B cell (primary cell): ENCODE measurements around the gene TRERF1. TPM values are rescaled to one million over a fixed set of nuclear protein-coding genes. Genes with fewer than 3 reads are reported as not detected.

ENCODE experiments used
- ATAC-seq: fragments of 200-7000 bp; cut with Tn5 transposase; one replicate; pipeline ENCODE4 v1.10.0; 2021; ENCODE audit warnings: low read depth, mild to moderate bottlenecking, moderate number of reproducible peaks, moderate library complexity
- CTCF ChIA-PET: fragments of 350-600 bp; sonication (Branson Sonifier 250); formaldehyde crosslinking; loops from one replicate; lab custom pipeline; 2021; ENCODE audit warnings: antibody characterized with exemption, inconsistent platforms; lab: Charles Lee
- POLR2A ChIA-PET: fragments of 350-600 bp; sonication (Branson Sonifier 250); formaldehyde crosslinking; loops from one replicate; lab custom pipeline; 2021; ENCODE audit warnings: antibody characterized with exemption; lab: Charles Lee
- DNase-seq: peaks from one replicate; pipeline ENCODE4 v3.0.0; 2013
- H2AFZ ChIP-seq: 2 replicates; pipeline ENCODE4 v1.6.1; 2012; ENCODE audit warnings: mild to moderate bottlenecking, low read depth, low read length; ENCODE audit not compliant: insufficient read depth, poor library complexity, severe bottlenecking
- H3K27ac ChIP-seq, 2 donors: 1 replicate in 1 of 2; 2 replicates in 1 of 2; pipeline ENCODE4 v1.5.1; 2012 to 2013; ENCODE audit warnings: low read length in 2 of 2, mild to moderate bottlenecking in 2 of 2, moderate library complexity in 1 of 2
- H3K27me3 ChIP-seq, 4 experiments: fragments of 200-600 bp in 1 of 4; sonication (generic) in 1 of 4; replicated peaks in 1 of 4; 1 replicate in 2 of 4; 2 replicates in 2 of 4; pipeline versions ENCODE4 v1.6.1 to v1.7.0; 2013 to 2016; ENCODE audit warnings: low read length in 3 of 4, mild to moderate bottlenecking in 2 of 4, mixed read lengths in 1 of 4, moderate library complexity in 1 of 4; ENCODE audit not compliant: insufficient read depth in 4 of 4, control insufficient read depth in 3 of 4; ENCODE audit errors: control extremely low read depth in 1 of 4
- H3K36me3 ChIP-seq, 2 experiments: replicated peaks in 1 of 2; 1 replicate in 1 of 2; 2 replicates in 1 of 2; pipeline versions ENCODE4 v1.6.1 to v1.7.1; 2013; ENCODE audit warnings: low read length in 1 of 2; ENCODE audit not compliant: insufficient read depth in 2 of 2, control insufficient read depth in 1 of 2; ENCODE audit errors: control extremely low read depth in 1 of 2, extremely low read depth in 1 of 2
- H3K4me1 ChIP-seq, 2 donors: fragments of 200-600 bp in 1 of 2; sonication (generic) in 1 of 2; 1 replicate in 1 of 2; 2 replicates in 1 of 2; pipeline versions ENCODE4 v1.5.1 to v1.6.1; 2013 to 2017; ENCODE audit warnings: low read length in 2 of 2; ENCODE audit not compliant: control insufficient read depth in 2 of 2, insufficient read depth in 2 of 2
- H3K4me2 ChIP-seq: replicated peaks from 2 replicates; pipeline ENCODE3; 2012; ENCODE audit warnings: mild to moderate bottlenecking, low read depth, low read length; ENCODE audit not compliant: poor library complexity, severe bottlenecking
- H3K4me3 ChIP-seq, 5 experiments: fragments of 200-600 bp in 1 of 5; sonication (generic) in 1 of 5; 1 replicate in 3 of 5; 2 replicates in 2 of 5; pipeline versions ENCODE4 v1.5.1 to v1.7.0; 2011 to 2016; ENCODE audit warnings: low read length in 4 of 5, mild to moderate bottlenecking in 4 of 5, low read depth in 2 of 5, control low read depth in 1 of 5, moderate library complexity in 1 of 5; ENCODE audit not compliant: insufficient read depth in 1 of 5; ENCODE audit errors: control extremely low read depth in 1 of 5, extremely low read depth in 1 of 5
- H3K79me2 ChIP-seq: fragments of 200-600 bp; sonication (generic); one replicate; pipeline ENCODE4 v1.6.0; 2016; ENCODE audit warnings: low read length; ENCODE audit not compliant: control insufficient read depth, insufficient read depth
- H3K9ac ChIP-seq: fragments of 200-600 bp; sonication (generic); 2 replicates; pipeline ENCODE4 v1.6.1; 2017; ENCODE audit warnings: mild to moderate bottlenecking, low read length, moderate library complexity
- H3K9me3 ChIP-seq, 3 donors: one replicate each; pipeline versions ENCODE4 v1.6.1 to v1.7.1; 2013; ENCODE audit warnings: low read length in 2 of 3; ENCODE audit not compliant: control insufficient read depth in 2 of 3, insufficient read depth in 1 of 3; ENCODE audit errors: control extremely low read depth in 1 of 3
- H4K20me1 ChIP-seq: 2 replicates; pipeline ENCODE4 v1.6.0; 2012; ENCODE audit warnings: mild to moderate bottlenecking, low read length; ENCODE audit not compliant: insufficient read depth, control insufficient read depth, poor library complexity, severe bottlenecking
- H3K27ac Mint-ChIP-seq: one replicate; pipeline ENCODE4 v1.8.0; 2021; ENCODE audit warnings: mixed read lengths
- H3K27me3 Mint-ChIP-seq: one replicate; pipeline ENCODE4 v1.8.0; 2021; ENCODE audit warnings: mixed read lengths
- H3K4me1 Mint-ChIP-seq: one replicate; pipeline ENCODE4 v1.8.0; 2021; ENCODE audit warnings: mixed read lengths
- H3K4me3 Mint-ChIP-seq: one replicate; pipeline ENCODE4 v1.8.0; 2021; ENCODE audit warnings: mixed read lengths
- H3K9me3 Mint-ChIP-seq: one replicate; pipeline ENCODE4 v1.8.0; 2022; ENCODE audit warnings: mixed read lengths; ENCODE audit not compliant: insufficient read depth
- CTCF ChIP-seq: fragments of 200-600 bp; IDR thresholded peaks from one replicate; pipeline ENCODE4 v1.8.0; 2022; ENCODE audit warnings: antibody characterized with exemption, mild to moderate bottlenecking
- EZH2 ChIP-seq: IDR thresholded peaks from 2 replicates; pipeline ENCODE4 v1.6.1; 2012; ENCODE audit warnings: borderline replicate concordance, low read depth, mild to moderate bottlenecking, moderate library complexity, low read length; ENCODE audit not compliant: insufficient read depth, poor library complexity, severe bottlenecking
- WGBS: methylation state at CpG from one replicate; pipeline ENCODE4 v1.1.5; 2013; ENCODE audit warnings: missing lambda C conversion rate; ENCODE audit not compliant: insufficient coverage; 5-methylcytosine and 5-hydroxymethylcytosine counted together
- intact Hi-C: fragments of 100-400 bp; cut with micrococcal nuclease; formaldehyde crosslinking; loops from one replicate; pipeline ENCODE4 v1.10.0; 2022
- polyA plus RNA-seq: library from polyadenylated mRNA; depleted of rRNA; stranded (reverse); fragments of >200 nt; gene quantifications from 2 replicates; pipeline ENCODE4 v1.2.3, GENCODE V29; 2012
- total RNA-seq, 2 donors: library from RNA; stranded (reverse); fragments of 120-200 nt in 1 of 2; gene quantifications; 1 replicate in 1 of 2; 2 replicates in 1 of 2; pipeline versions ENCODE4 v1.2.3 to v1.2.4, GENCODE V29; 2013 to 2022

Gene TRERF1
- total and polyA plus RNA-seq, 2 donors (not counting 1 experiment from before 2014, with no cell fraction given), result 3.5 to 6.7 TPM

GRCh38 chr6:42279144-42279781, 172.5 kb downstream of the TRERF1 start:
- DNase-seq, result no peak
- Histone ChIP-seq H3K9me3 (no peaks in the 10 kb centered on the region), H3K4me1 (peaks cover 0 to 16% of the 10 kb centered on the region in 2 donors), H2AFZ (peak overlapping the region; percentile 38), H3K36me3 (no peaks in the 10 kb centered on the region), H3K79me2 (no peaks in the 10 kb centered on the region), H3K4me3 (no peak overlapping the region), H3K27ac (no peak overlapping the region), H3K9ac (no peak overlapping the region), H3K4me2 (peak overlapping the region; percentile 22), H4K20me1 (no peaks in the 10 kb centered on the region), H3K27me3 (peaks cover 0 to 3% (median 0%) of the 10 kb centered on the region in 4 experiments)
- H3K9me3 Mint-ChIP-seq, result peaks cover 3% of the 10 kb centered on the region
- no peaks in the 10 kb centered on the region for H3K27me3 Mint-ChIP-seq
- no peak for TF ChIP-seq CTCF
- intact Hi-C loops, result no loop called here
- 36% methylated on average over 4 of the region's 9 CpGs for WGBS
- CTCF ChIA-PET, result no interaction called here
- no peak overlapping the region for H3K27ac Mint-ChIP-seq
- peaks cover 6% of the 10 kb centered on the region for H3K4me1 Mint-ChIP-seq
- peak; percentile 31 for ATAC-seq
- POLR2A ChIA-PET, result no interaction called here
- no peak overlapping the region for H3K4me3 Mint-ChIP-seq

DNA sequence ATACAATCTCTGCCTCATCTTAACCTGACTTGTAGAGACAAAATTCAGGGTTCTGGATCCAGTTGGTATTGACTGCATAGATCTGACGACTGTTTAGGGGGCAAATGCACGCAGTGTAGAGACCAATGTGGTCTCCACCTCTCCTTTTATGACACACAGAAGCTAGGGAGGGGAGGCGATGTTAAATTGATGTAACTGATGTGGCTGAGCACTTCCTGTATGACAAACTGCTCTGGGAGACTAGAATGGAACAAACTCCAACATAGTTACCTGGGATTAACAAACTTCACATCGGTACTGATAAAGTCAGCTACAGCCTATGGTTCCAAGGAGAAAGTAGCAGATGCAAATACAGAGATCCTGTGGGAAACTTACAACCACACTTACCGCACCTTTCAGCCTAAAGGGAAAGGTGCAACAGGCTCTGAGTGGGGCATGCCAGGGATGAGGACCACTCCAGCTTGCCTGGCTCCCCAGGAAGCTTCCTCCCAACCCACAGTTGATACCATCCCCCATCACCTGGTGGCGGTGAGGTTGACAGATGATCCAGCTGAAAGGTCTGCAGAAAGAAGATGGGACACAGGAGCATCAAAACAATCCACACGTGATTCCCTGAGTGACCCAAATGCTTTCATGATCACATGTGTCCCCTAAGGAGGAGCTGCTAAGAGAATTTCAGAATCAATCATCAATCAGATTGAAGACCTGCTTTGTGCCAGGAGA, 173.4 kb downstream of the TRERF1 start:
- ATAC-seq, result no peak
- Histone ChIP-seq H3K36me3 (no peaks in the 10 kb centered on the region), H2AFZ (no peak overlapping the region), H3K27ac (no peak overlapping the region), H3K4me1 (peaks cover 0 to 16% of the 10 kb centered on the region in 2 donors), H3K4me2 (no peak overlapping the region), H3K27me3 (peaks cover 0 to 3% (median 0%) of the 10 kb centered on the region in 4 experiments), H3K9ac (no peak overlapping the region), H3K79me2 (no peaks in the 10 kb centered on the region), H3K4me3 (no peak overlapping the region), H3K9me3 (no peaks in the 10 kb centered on the region), H4K20me1 (no peaks in the 10 kb centered on the region)
- intact Hi-C loops, result no loop called here
- Mint-ChIP-seq H3K4me3 (no peak overlapping the region), H3K27me3 (no peaks in the 10 kb centered on the region), H3K27ac (no peak overlapping the region), H3K4me1 (peaks cover 6% of the 10 kb centered on the region), H3K9me3 (peaks cover 3% of the 10 kb centered on the region)
- DNase-seq, result no peak
- TF ChIP-seq EZH2 (no peak), CTCF (no peak)
- CTCF ChIA-PET, result no interaction called here
- POLR2A ChIA-PET, result interaction anchor here (0.6 kb wide), 1 partner anchor 18 kb away, joined by 8 read pairs; no protein-coding TSS in a partner anchor
- 94% methylated on average over 3 of the region's 7 CpGs for WGBS
